Mononuclear cell (primary cell): Measurements from ENCODE around the gene GNA15. TPM values are rescaled to one million over a fixed set of nuclear protein-coding genes. Genes with fewer than 3 reads are reported as not detected.
"Not testable (repeated sequence)": the region's sequence is repeated elsewhere in the genome, so short reads cannot be mapped to it uniquely, and the experiment has no call there.

Experiments
- H3K27me3 ChIP-seq: 2 replicates; pipeline ENCODE4 v1.6.0; 2011; ENCODE audit warnings: low read length, control low read depth; ENCODE audit not compliant: insufficient read depth
- H3K4me1 ChIP-seq: 2 replicates; pipeline ENCODE4 v1.5.1; 2011; ENCODE audit warnings: mild to moderate bottlenecking, low read length, control low read depth; ENCODE audit not compliant: insufficient read depth
- H3K4me3 ChIP-seq: 2 replicates; pipeline ENCODE4 v1.5.1; 2011; ENCODE audit warnings: mild to moderate bottlenecking, low read length, moderate library complexity
- H3K9me3 ChIP-seq: 2 replicates; pipeline ENCODE4 v1.5.1; 2011; ENCODE audit warnings: low read depth, mild to moderate bottlenecking, control low read depth, low read length
- total RNA-seq: library from RNA; depleted of rRNA; stranded (reverse); fragments of >200 nt; gene quantifications from one replicate; pipeline ENCODE4 v1.2.3, GENCODE V29; 2012

Gene GNA15
- total RNA-seq, 1 donor: 48.3 TPM

DNA sequence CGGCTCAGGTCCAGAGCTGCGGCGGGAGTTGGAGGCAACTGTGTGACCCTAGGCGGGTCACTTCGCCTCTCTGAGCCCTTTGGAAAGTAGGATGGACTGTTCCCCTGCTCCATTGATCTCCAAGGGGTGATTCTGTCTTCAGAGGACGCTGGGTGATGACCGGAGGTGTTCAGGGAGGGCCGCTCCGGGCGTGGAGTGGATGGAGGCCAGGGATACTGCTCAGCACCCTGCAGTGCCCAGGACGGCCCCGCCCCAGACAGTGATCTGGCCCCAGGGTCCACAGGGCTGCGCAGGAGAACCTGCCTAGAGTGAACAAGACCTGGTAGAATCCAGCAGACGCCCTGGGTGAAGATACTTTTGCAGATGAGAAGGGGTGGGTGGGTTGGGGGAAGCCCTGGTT lies 56.9 kb downstream of the GNA15 start:
- peaks cover 24% of the 10 kb centered on the region for H3K4me1 ChIP-seq

DNA sequence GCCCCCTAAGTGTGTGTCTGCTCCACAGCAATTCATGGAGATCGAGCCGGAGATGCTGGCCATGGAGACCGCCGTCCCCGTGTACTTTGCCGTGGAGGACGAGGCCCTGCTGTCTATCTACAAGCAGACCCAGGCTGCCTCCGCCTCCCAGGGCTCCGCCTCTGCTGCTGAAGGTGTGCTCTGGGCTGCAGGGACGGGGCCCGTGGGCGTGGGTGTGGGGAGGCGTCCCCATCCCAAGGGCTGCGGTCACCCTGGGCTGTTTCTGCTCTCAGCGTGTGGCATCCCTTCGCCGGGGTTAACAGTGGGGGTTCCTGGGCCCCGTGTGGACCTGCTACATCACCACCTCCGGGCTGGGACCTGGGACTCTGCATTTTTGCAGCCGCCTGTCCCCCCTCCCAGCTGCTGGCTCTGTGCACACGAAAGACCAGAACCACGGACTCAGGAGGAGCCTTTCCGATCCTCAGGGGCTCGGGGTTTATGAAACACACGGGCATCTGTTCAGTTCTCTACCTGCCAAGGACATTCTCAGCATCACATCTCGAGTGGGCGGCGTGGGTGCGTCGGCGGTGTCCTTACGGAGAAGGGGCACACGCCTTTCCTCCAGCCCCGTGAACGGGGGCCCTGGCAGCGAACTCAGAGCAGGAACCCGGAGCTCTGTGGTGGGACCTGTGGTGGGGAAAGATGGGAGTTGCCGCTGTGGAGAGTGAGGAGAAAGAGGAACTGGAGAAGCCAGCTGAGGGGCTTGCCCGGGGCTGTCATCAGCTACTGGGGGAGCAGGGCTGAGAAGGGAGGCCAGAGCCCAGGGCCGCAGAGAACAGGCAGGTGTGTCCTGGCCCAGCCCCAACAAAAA lies 57.6 kb downstream of the GNA15 start:
- H3K4me1 ChIP-seq: peaks cover 16% of the 10 kb centered on the region
- H3K4me3 ChIP-seq: no peak overlapping the region

More for the DNA sequence above, 56.9 kb downstream of the GNA15 start:
- Histone ChIP-seq H3K4me3 (no peak overlapping the region), H3K27me3 (no peaks in the 10 kb centered on the region), H3K9me3 (no peaks in the 10 kb centered on the region)

DNA sequence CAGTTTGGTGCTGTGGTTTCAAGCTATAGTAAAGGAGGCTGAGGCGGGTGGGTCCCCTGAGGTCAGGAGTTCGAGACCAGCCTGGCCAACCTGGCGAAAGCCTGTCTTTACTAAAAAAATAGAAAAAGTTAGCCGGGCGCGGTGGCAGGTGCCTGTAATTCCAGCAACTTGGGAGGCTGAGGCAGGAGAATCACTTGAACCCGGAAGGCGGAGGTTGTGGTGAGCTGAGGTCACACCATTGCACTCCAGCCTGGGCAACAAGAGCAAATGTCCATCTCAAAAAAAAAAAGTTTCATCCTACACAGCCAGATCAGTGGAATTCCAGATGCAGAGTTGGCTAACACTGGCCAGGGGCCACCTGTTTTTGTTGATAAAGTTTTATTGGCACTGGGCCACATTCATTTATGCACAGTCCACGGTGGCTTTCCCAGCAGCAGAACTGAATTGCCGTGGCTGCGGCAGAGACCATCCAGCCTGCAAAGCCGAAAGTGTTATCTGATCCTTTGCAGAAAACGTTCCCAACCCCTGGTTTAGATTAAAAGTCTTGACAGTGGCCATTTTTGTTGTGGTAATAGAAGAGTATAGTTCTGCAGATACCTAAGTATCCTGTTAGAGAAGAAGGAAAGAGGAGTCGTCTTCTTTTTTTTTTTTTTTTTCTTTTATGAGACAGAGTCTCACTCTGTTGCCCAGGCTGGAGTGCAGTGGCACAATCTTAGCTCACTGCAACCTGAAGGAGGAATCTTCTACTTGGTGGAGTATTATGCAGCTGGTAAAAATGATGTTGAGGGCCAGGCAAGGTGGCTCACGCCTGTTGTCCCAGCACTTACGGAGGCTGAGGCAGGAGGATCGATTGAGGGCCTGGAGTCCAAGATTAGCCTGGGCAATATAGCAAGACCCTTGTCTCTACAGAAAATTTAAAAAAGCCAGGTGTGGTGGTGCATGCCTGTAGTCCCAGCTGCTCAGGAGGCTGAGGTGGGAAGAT lies 58.6 kb downstream of the GNA15 start:
- Histone ChIP-seq H3K4me3 (no peak overlapping the region), H3K9me3 (no peaks in the 10 kb centered on the region), H3K27me3 (no peaks in the 10 kb centered on the region), H3K4me1 (peaks cover 7% of the 10 kb centered on the region)

More for the DNA sequence above, 57.6 kb downstream of the GNA15 start:
- no peaks in the 10 kb centered on the region for H3K27me3 ChIP-seq
- H3K9me3 ChIP-seq: no peaks in the 10 kb centered on the region

DNA sequence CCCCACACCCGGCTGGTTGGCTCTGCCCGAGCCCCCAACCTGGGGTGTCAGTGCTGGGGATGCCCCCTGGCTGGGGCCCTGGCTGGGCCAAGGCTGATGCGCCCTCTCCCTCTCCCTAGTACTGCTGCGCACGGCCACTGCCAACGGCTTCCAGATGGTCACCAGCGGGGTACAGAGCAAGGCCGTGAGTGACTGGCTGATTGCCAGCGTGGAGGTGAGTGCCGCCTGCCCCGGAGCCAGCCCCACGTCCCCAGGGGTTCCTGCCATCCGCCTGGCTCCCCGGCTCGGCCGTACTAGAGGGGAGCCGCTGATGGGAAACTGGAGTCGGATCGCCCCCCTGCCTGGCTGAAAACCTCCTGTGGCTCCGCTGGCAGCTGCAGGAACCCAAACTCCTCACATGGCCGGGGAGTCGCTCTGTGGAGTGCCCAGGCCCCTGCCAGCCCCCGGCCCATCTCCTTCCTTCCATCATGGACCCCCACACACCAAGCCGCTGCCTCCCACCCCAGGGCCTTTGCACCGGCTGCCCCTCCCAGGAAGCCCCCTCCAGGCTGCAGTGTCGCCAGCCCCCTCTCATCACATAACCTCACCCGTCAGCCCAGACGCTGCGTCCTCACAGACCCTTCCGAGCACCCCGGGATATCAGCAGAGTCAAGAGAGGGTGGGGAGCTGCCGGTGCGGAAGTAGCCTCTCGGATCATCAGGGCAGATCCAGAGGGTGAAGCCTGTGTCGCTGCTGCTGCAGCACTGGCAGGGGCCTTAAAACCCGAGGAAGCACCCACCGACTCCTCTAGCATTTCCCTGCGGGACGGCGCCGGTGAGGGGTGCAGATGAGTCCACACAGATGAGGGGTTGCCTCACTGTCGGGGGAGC lies 60.5 kb downstream of the GNA15 start:
- H3K27me3 ChIP-seq: no peaks in the 10 kb centered on the region
- no peak overlapping the region for H3K4me3 ChIP-seq
- no peaks in the 10 kb centered on the region for H3K4me1 ChIP-seq

DNA sequence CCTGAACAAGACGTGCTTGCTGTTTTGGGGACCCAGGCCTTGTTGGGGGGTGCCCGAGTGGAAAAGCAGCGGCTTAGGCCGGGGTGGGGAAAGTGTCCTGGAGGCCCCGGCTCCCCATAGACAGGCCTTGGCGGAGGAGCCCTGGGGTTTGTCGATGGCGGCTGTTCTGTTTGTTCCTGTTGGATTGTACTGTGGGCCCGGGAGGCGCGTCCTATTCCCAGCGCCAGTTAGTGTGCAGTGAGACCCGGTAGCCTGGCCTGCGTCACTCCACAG lies 61.0 kb downstream of the GNA15 start:
- Histone ChIP-seq H3K4me1 (no peaks in the 10 kb centered on the region), H3K4me3 (no peak overlapping the region), H3K27me3 (no peaks in the 10 kb centered on the region), H3K9me3 (no peaks in the 10 kb centered on the region)

More for the DNA sequence above, 60.5 kb downstream of the GNA15 start:
- H3K9me3 ChIP-seq: no peaks in the 10 kb centered on the region

DNA sequence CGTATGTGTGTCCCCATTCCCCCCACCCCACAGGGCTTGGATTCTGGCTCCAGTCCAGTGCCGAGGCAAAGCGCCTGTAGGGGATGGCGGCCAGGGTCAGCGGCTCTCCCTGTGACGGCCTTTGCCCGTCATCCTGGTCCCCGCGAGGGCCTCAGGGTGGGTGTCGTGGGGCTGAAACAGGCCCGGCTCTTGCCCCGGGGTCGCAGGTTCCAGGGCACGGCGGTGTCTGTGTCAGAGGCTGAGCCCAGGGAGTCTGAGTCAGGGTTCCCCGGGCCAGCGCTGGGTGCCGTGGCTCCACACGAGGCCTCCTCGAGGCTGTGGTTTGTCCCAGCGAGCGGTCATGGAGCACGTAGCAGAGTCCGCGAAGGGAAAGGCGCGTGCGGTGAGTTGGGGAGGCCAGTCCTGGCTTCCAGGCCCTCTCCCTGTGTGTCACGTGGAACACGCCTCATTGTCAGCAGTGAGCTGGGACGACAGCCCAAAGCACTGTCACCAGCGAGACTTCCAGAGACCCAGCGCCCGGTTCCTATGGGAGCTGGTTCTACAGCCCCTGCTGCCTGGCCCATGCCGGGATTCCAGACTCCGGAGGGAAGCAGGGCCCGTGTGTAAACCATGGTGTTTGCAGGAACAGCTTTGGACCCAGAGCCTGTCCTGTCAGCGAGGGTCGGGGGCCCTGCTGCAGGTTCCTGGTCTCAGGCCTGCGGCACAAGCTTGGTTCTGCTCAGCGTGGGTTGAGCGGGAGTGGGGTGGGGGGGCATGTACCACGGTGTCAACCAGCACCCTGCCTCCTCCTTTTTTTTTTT lies 63.3 kb downstream of the GNA15 start:
- Histone ChIP-seq H3K4me1 (no peaks in the 10 kb centered on the region), H3K4me3 (no peak overlapping the region), H3K27me3 (no peaks in the 10 kb centered on the region), H3K9me3 (no peaks in the 10 kb centered on the region)

DNA sequence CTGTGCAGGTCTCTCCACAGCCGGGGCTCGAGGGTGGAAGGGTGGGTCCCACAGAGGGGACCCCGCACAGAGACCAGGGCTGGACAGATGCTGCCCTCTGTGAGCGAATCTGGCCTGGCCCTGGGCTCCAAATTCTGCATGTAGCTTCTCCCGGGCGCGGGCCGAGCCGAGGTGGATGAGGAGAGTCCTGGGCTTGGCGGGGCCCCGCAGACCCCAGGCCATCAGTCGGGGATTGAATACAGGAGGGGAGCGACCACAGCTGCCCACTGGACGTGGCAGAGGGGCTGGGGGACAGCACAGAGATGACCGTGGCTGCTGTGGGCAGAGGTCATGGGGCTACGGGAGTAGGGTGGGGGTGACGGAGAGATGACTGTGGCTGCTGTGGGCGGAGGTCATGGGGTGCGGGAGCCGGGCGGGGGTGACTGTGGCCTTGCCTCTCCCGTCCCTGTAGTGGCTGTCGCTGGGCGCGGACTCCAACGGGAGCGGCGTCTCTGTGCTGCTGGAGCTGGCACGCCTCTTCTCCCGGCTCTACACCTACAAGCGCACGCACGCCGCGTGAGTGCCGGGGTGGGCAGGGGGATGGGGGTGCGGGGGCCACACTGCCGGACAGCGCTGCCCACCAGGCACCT lies 65.4 kb downstream of the GNA15 start:
- Histone ChIP-seq H3K4me3 (no peak overlapping the region), H3K27me3 (no peaks in the 10 kb centered on the region), H3K9me3 (no peaks in the 10 kb centered on the region), H3K4me1 (no peaks in the 10 kb centered on the region)

DNA sequence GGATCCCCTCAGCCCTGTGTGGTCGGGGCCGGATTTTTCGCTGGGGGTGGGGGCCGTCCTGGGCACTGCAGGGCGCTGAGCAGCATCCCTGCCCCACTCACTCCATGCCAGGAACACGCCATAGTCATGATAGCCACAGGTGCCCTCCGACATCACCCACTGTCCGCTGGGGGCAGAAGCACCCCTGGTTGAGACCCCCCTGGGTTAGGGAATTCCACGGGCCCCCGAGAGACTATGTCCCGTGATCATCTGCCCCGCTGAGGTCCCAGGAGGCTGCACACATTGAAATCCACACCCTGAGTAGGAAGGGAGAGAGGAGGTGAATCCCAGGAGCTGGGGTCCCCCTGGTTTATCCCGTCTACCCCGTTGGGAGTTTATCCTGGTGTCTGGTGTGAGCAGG lies 66.1 kb downstream of the GNA15 start:
- Histone ChIP-seq H3K4me1 (no peaks in the 10 kb centered on the region), H3K9me3 (no peaks in the 10 kb centered on the region), H3K4me3 (no peak overlapping the region), H3K27me3 (no peaks in the 10 kb centered on the region)

DNA sequence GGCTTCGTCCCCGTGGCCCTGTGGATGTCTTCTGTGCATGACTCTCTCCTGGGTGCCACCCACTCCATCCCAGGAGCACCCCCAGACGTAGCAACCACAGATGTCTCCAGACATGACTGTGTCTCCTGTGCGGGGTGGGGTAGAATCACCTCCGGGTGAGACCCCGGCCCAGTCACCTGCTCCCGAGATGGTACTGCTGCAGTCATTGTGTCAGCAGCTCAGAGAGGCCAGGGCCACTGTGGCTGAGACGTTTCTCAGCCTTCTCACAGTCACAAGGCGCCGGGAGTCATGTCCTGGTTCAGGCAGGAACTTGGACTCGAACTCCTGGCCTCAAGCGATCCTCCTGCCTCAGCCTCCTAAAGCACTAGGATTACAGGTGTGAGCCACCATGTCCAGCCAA lies 66.5 kb downstream of the GNA15 start:
- Histone ChIP-seq H3K4me3 (no peak overlapping the region), H3K27me3 (no peaks in the 10 kb centered on the region), H3K9me3 (no peaks in the 10 kb centered on the region), H3K4me1 (no peaks in the 10 kb centered on the region)

DNA sequence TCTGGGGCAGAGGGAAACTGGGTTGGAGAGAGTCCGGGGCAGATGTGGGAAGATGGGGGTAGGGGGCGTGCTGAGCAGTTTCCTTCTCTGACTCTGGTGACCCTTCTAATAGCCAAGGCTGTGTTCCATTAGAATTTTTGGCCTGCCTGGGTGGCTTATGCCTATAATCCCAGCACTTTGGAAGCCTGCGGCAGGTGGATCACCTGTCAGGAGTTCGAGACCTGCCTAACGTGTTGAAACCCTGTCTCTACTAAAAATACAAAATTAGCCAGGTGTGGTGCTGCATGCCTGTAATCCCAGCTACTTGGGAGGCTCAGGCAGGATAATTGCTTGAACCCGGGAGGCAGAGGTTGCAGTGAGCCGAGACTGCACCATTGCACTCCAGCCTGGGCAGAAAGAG lies 67.1 kb downstream of the GNA15 start:
- not testable (repeated sequence) for H3K4me3 ChIP-seq, H3K27me3 ChIP-seq, H3K9me3 ChIP-seq, H3K4me1 ChIP-seq

DNA sequence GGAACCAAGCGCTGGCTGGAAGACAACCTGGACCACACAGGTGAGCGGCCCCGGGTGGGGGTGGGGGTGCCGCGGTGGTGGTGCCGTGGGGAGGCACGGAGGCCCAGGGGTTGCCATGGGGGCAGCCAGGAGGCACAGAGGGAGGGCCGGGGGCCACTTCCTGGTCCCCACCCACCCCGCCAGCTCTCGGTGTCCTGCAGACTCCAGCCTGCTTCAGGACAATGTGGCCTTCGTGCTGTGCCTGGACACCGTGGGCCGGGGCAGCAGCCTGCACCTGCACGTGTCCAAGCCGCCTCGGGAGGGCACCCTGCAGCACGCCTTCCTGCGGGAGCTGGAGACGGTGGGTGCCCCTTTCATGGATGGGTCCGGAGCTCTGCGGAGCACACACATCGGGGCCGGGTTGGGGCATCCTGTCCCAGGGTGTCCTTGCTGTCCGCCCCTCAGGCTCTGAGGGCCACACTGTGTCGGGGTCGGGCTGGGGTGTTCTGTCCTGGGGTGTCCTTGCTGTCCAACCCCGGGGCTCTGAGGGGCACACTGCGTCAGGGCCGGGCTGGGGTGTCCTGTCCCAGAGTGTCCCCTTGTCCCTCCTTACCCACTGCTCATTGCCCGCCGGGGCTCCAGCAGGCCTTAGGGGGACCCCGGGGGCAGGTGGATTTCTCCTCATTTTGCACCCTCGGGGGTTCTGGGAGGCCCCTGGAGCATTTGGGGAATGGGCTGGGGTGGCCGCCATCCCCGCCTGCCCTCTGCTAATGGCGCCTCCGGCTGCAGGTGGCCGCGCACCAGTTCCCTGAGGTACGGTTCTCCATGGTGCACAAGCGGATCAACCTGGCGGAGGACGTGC lies 68.2 kb downstream of the GNA15 start:
- Histone ChIP-seq H3K4me1 (no peaks in the 10 kb centered on the region), H3K9me3 (no peaks in the 10 kb centered on the region), H3K4me3 (no peak overlapping the region), H3K27me3 (no peaks in the 10 kb centered on the region)

DNA sequence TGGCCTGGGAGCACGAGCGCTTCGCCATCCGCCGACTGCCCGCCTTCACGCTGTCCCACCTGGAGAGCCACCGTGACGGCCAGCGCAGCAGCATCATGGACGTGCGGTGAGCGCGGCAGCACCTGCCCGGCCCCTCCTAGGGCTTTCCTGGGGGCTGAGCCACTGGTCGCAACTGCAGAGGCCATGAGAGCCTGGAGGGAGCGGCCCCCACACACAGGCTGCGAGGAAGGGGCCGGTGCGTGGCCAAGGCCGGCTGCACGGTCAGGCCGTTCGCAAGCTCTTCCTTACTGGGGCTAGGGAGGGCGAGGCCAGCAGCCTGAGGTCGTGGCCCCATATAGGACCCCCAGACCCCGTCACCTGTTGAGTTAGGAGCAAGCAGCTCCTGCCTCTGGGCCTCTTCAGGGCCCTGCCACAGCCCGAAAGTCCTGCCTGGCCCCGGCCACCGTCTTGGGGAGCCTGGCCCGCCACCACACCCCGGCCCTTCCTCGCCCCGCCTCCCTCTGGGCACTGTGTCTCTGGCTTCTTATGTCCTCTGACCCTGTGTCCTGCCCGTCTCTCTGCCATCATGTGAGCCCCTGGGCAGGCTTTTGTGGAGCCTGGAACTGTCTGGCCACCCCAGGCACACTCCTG lies 68.9 kb downstream of the GNA15 start:
- Histone ChIP-seq H3K27me3 (no peaks in the 10 kb centered on the region), H3K4me1 (no peaks in the 10 kb centered on the region), H3K4me3 (no peak overlapping the region), H3K9me3 (no peaks in the 10 kb centered on the region)
